DMS114 treated with DMSO at 0.1 percent for 48 hours (cell line): ENCODE results near the gene ZNF223.

Experiments
- DNase-seq: peaks from one replicate; lab custom pipeline; 2025; ENCODE audit not compliant: unreplicated experiment; lab: John Stamatoyannopoulos, UW

Gene ZNF223

GRCh38 chr19:44071824-44072542 lies 20.1 kb downstream of the ZNF223 start, which contains the start of gene ZNF284:
ZNF284 (plus strand) TSS chr19:44072159; CDS start chr19:44076390, 4,231 bp downstream.
- peak; percentile 76 for DNase-seq

GRCh38 chr19:44072543-44073401 lies 20.9 kb downstream of the ZNF223 start:
- no peak for DNase-seq

- DNase-seq, result no peak
These were observed 24.5 kb downstream of the ZNF223 start for GRCh38 chr19:44076325-44076724.

- DNase-seq, result no peak
These were observed 40.3 kb downstream of the ZNF223 start for GRCh38 chr19:44092108-44092507.

- peak; percentile 91 for DNase-seq
These were observed 42.3 kb downstream of the ZNF223 start, which contains the start of gene ZNF224 for GRCh38 chr19:44093931-44094765. ZNF224 (plus strand) TSS chr19:44094361; CDS start chr19:44097874, 3,513 bp downstream.

GRCh38 chr19:44107751-44108150 lies 55.9 kb downstream of the ZNF223 start:
- no peak for DNase-seq

GRCh38 chr19:44109458-44109857 lies 57.6 kb downstream of the ZNF223 start:
- no peak for DNase-seq

- DNase-seq, result peak; percentile 76
These were observed 60.2 kb downstream of the ZNF223 start for GRCh38 chr19:44111910-44112463.

- DNase-seq, result no peak
These were observed 60.9 kb downstream of the ZNF223 start for GRCh38 chr19:44112802-44113137.

- peak; percentile 95 for DNase-seq
These were observed 61.4 kb downstream of the ZNF223 start, which contains the start of gene ZNF225 for GRCh38 chr19:44113138-44113783. ZNF225 (plus strand) TSS chr19:44113399; CDS start chr19:44115828, 2,429 bp downstream.

GRCh38 chr19:44113784-44114390 lies 62.1 kb downstream of the ZNF223 start:
- DNase-seq, result no peak
